HUES64 (cell line): ENCODE data around the gene CCDC91.

Source experiments
- H3K27ac ChIP-seq: 2 replicates; pipeline ENCODE4 v1.7.0; 2013; ENCODE audit warnings: low read depth, low read length, inconsistent platforms
- H3K27me3 ChIP-seq: 2 replicates; pipeline ENCODE4 v1.6.1; 2013; ENCODE audit warnings: mild to moderate bottlenecking, low read length; ENCODE audit not compliant: insufficient read depth
- H3K36me3 ChIP-seq: 2 replicates; pipeline ENCODE4 v1.6.1; 2013; ENCODE audit warnings: mild to moderate bottlenecking, low read length; ENCODE audit not compliant: insufficient read depth
- H3K4me1 ChIP-seq: 2 replicates; pipeline ENCODE4 v1.6.1; 2013; ENCODE audit warnings: mild to moderate bottlenecking, low read length, moderate library complexity; ENCODE audit not compliant: insufficient read depth
- H3K4me3 ChIP-seq: 2 replicates; pipeline ENCODE4 v1.5.1; 2013; ENCODE audit warnings: mild to moderate bottlenecking, low read length, moderate library complexity
- H3K9ac ChIP-seq: 2 replicates; pipeline ENCODE4 v1.6.1; 2013; ENCODE audit warnings: mild to moderate bottlenecking, low read depth, low read length
- H3K9me3 ChIP-seq: 2 replicates; pipeline ENCODE4 v1.6.1; 2013; ENCODE audit warnings: low read depth, low read length; ENCODE audit not compliant: insufficient read depth
- WGBS: fragments of 150-250, 120-280 bp; methylation state at CpG from one replicate; pipeline ENCODE4 v1.1.7; 2013; ENCODE audit warnings: missing lambda C conversion rate; 5-methylcytosine and 5-hydroxymethylcytosine counted together

The CCDC91 gene

DNA sequence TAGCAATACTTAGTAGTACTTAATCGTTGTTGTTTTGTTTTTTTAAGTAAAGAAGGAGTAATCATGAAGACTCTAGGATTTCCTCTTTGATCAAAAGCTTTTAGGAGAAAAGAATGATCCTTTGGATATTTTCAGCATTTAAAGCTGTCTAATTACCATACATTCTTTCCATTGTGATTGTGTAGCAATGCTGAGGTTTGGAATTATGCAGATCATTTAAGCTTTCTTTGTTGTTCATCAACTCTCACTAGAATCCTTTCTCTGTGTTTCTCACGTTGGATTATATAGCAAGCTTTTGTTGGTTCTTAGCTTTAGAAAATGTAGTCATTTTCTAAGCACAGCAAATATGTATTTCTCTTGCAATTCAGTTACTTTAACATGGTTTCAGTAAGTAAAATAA, 25.8 kb downstream of the CCDC91 start:
- WGBS, result no CpG with 5 or more reads among the region's 2 CpGs
- peaks cover 13% of the 10 kb centered on the region for H3K36me3 ChIP-seq
- no peak overlapping the region for H3K9ac ChIP-seq

DNA sequence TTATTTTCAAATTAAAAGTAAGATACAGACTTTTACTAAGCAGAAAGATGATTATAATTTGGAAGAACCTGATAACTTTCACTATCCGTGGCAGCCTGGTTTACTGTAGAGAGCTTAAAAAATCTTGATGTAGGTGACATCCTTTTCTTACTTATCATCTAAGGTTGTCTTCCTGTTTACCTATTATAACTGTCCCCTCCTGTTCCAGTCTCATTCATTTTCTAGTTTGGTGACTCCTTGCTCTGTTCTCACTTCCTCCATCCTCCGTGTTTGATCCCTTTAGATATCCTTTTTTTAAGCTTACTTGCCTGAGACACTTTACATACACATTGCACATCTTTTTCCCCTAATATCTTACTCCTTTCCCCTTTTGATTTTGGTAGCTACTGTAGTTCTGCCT, 27.5 kb downstream of the CCDC91 start:
- Histone ChIP-seq H3K27me3 (no peaks in the 10 kb centered on the region), H3K9me3 (peaks cover 16% of the 10 kb centered on the region), H3K4me1 (peaks cover 27% of the 10 kb centered on the region), H3K4me3 (no peak overlapping the region), H3K27ac (no peak overlapping the region), H3K9ac (no peak overlapping the region), H3K36me3 (0 out of 2 replicates have a peak, but pooled peaks cover 5% of the 10 kb centered on the region)
- WGBS, result 83% methylated on average over 1 of the region's 2 CpGs

More for the DNA sequence above, 25.8 kb downstream of the CCDC91 start:
- peaks cover 23% of the 10 kb centered on the region for H3K4me1 ChIP-seq
- H3K27me3 ChIP-seq, result no peaks in the 10 kb centered on the region
- no peak overlapping the region for H3K4me3 ChIP-seq
- H3K27ac ChIP-seq, result peak overlapping the region; percentile 54; the same call in 1 of the 2 replicates
- H3K9me3 ChIP-seq, result peaks cover 21% of the 10 kb centered on the region

- Histone ChIP-seq H3K9me3 (peaks cover 16% of the 10 kb centered on the region), H3K9ac (no peak overlapping the region), H3K4me1 (peaks cover 37% of the 10 kb centered on the region), H3K27ac (no peak overlapping the region), H3K27me3 (no peaks in the 10 kb centered on the region), H3K4me3 (no peak overlapping the region), H3K36me3 (0 out of 2 replicates have a peak, but pooled peaks cover 5% of the 10 kb centered on the region)
- WGBS, result no CpG with 5 or more reads among the region's 1 CpG
Measured at GRCh38 chr12:28218875-28219274, 28.6 kb downstream of the CCDC91 start.

DNA sequence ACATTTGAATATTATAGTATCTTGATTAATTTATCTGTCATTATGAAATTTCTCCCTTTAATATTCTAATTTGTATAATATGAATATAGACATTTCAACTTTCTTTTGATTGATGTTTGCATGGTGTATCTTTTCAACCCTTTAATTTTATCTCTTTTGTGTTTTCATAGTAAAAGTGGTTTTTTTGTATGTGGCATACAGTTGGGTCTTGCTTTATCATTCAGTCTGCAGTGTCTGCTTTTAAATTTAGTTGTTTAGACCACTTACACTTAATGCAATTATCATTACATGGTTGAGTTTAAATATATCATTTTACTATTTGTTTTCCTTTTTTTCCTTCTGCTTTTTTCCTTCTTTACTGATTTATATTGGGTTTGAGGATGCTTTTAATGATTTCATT, 29.6 kb downstream of the CCDC91 start:
- H3K9ac ChIP-seq, result no peak overlapping the region
- no peak overlapping the region for H3K27ac ChIP-seq
- peaks cover 41% of the 10 kb centered on the region for H3K4me1 ChIP-seq
- H3K9me3 ChIP-seq, result peaks cover 16% of the 10 kb centered on the region
- no peak overlapping the region for H3K4me3 ChIP-seq
- H3K36me3 ChIP-seq, result 0 out of 2 replicates have a peak, but pooled peaks cover 5% of the 10 kb centered on the region
- no peaks in the 10 kb centered on the region for H3K27me3 ChIP-seq

GRCh38 chr12:28222081-28222700, 31.9 kb downstream of the CCDC91 start:
- no peak overlapping the region for H3K27ac ChIP-seq
- H3K4me1 ChIP-seq, result peaks cover 25% of the 10 kb centered on the region
- H3K27me3 ChIP-seq, result no peaks in the 10 kb centered on the region
- H3K9ac ChIP-seq, result no peak overlapping the region
- H3K4me3 ChIP-seq, result no peak overlapping the region
- 93% methylated on average over 1 of the region's 2 CpGs for WGBS
- H3K9me3 ChIP-seq, result peaks cover 16% of the 10 kb centered on the region
- 0 out of 2 replicates have a peak, but pooled peaks cover 5% of the 10 kb centered on the region for H3K36me3 ChIP-seq

GRCh38 chr12:28223025-28223554, 32.8 kb downstream of the CCDC91 start:
- WGBS, result 89% methylated on average over 3 of the region's 3 CpGs
- Histone ChIP-seq H3K27me3 (no peaks in the 10 kb centered on the region), H3K4me1 (peaks cover 19% of the 10 kb centered on the region), H3K27ac (no peak overlapping the region), H3K9me3 (peaks cover 16% of the 10 kb centered on the region), H3K36me3 (0 out of 2 replicates have a peak, but pooled peaks cover 5% of the 10 kb centered on the region), H3K9ac (no peak overlapping the region), H3K4me3 (no peak overlapping the region)

GRCh38 chr12:28223858-28224257, 33.6 kb downstream of the CCDC91 start:
- H3K4me3 ChIP-seq, result no peak overlapping the region
- H3K9ac ChIP-seq, result no peak overlapping the region
- peaks cover 18% of the 10 kb centered on the region for H3K4me1 ChIP-seq
- H3K36me3 ChIP-seq, result no peaks in the 10 kb centered on the region
- WGBS, result 95% methylated on average over 2 of the region's 2 CpGs
- no peaks in the 10 kb centered on the region for H3K27me3 ChIP-seq
- H3K27ac ChIP-seq, result no peak overlapping the region
- H3K9me3 ChIP-seq, result peaks cover 8% of the 10 kb centered on the region

DNA sequence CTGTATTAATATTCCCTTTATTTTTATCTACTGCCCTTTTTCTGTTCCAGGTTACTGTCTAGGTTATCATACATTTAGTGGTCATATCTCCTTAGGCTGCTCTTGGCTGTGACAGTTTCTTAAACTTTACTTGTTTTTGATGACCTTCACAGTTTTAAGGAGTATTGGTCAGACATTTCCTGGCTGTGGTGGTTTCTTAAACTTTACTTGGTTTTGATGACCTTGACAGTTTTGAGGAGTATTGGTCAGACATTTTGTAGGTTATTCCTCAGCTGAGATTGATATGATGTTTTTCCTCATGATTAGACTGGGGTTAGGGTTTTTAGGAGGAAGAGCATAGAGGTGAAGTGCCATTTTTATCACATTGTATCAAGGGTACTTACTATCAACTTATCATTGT, 36.4 kb downstream of the CCDC91 start:
- Histone ChIP-seq H3K27me3 (no peaks in the 10 kb centered on the region), H3K9me3 (no peaks in the 10 kb centered on the region), H3K4me3 (no peak overlapping the region), H3K36me3 (no peaks in the 10 kb centered on the region), H3K9ac (no peak overlapping the region), H3K4me1 (peaks cover 16% of the 10 kb centered on the region), H3K27ac (no peak overlapping the region)

DNA sequence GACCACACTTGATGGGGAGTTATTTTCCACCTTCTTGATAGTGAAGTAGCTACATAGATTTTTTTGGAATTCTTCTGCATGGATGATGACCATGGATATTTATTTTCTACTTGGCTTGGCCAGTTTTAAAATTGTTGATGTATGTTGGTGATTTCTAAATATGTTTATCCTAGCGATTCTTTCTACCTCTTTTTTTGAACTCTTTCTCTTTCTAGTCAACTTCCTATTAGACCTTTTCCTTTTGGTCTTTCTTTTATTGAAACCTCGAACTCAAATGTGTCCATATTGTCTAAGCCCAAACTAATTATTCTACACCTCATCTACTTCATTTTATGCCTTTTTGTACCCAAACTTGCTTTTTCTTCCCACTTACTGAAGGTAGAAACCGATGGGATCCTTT, 37.0 kb downstream of the CCDC91 start:
- WGBS, result 89% methylated on average over 3 of the region's 3 CpGs
- Histone ChIP-seq H3K36me3 (no peaks in the 10 kb centered on the region), H3K4me3 (no peak overlapping the region), H3K27ac (no peak overlapping the region), H3K27me3 (no peaks in the 10 kb centered on the region), H3K9ac (no peak overlapping the region), H3K4me1 (peaks cover 15% of the 10 kb centered on the region), H3K9me3 (no peaks in the 10 kb centered on the region)

DNA sequence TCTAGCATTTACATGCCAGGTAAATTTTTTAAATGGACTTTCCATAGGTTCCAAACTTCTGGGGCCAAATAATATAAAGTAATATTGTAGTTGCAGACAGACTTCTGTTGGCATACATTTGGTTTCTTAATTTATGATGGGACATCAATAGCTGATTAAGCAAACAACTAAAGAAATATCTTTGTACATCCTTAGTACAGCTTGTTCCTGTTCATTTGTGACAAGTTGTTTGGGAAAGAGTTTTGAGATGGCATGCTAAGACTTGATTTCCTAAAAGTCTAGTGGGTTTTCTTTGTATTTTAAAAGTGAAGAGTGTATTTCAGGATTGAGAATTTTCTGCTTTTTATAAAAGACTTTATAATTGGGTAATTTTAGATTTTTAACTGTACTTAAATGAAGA, 41.0 kb downstream of the CCDC91 start:
- Histone ChIP-seq H3K9me3 (no peaks in the 10 kb centered on the region), H3K4me1 (no peaks in the 10 kb centered on the region), H3K4me3 (no peak overlapping the region), H3K9ac (no peak overlapping the region), H3K27ac (no peak overlapping the region), H3K36me3 (no peaks in the 10 kb centered on the region), H3K27me3 (no peaks in the 10 kb centered on the region)

- Histone ChIP-seq H3K36me3 (no peaks in the 10 kb centered on the region), H3K27me3 (no peaks in the 10 kb centered on the region), H3K9me3 (no peaks in the 10 kb centered on the region), H3K4me3 (no peak overlapping the region), H3K27ac (no peak overlapping the region), H3K9ac (no peak overlapping the region), H3K4me1 (no peaks in the 10 kb centered on the region)
- 100% methylated on average over 2 of the region's 2 CpGs for WGBS
Measured at GRCh38 chr12:28232211-28232928, 42.1 kb downstream of the CCDC91 start.
